Activated CD4-positive, alpha-beta T cell treated with anti-CD3 and anti-CD28 coated beads for 24 hours (primary cell): Measurements from ENCODE around the gene THBS2.
"Not testable (repeated sequence)": the region's sequence is repeated elsewhere in the genome, so short reads cannot be mapped to it uniquely, and the experiment has no call there.

Experiments used
- DNase-seq, 2 donors: peaks; one replicate each; pipeline ENCODE4 v3.0.0-alpha.2; 2020; ENCODE audit warnings: low read depth in 2 of 2

THBS2 gene

DNA sequence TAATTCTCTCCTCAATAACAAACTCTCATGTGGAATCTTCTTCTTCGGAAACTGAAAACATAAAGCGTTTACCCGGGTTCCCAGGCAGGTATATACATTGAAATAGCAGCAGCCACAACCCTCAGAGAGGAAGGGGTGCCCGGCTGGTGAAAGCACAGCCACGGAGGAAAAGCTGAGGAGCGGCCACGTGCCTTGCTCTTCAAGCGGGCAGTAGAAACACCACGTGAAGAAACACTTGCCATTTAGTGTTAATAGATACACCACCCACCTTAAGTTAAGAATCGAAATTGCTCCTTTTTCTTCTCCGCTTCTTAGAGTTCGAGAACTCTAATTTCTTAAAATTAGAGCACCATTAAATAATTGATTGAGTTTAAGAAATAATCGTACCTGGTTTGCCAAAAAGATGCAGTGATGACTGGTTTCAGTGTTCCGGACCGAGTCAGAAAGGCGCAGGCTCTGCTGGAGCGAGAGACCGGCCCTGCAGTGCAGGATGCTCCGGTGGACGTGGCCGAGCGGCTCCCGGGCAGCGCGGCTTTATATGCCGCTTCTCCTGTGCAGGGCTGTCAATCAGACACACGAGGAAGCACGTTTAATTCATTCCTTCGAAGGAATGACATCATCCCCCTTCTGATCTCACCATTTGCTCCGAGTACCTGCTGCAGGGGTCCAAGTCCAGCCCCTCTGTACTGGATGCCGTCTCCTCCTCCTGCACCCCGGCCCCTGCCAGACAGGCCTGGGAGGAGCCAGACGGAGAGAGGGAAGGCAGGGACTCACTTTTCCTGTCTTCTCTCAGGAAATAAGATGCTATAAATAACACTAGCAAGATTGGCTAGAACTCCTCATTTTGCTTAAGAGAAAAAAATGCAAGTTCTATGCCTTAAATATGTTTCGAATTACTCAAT, at the start of gene THBS2:
Gene THBS2 (minus strand): TSS at position 510 of the 902 bp plus-strand sequence. CDS start 3,062 bp downstream, outside the sequence.
- no peak for DNase-seq

DNA sequence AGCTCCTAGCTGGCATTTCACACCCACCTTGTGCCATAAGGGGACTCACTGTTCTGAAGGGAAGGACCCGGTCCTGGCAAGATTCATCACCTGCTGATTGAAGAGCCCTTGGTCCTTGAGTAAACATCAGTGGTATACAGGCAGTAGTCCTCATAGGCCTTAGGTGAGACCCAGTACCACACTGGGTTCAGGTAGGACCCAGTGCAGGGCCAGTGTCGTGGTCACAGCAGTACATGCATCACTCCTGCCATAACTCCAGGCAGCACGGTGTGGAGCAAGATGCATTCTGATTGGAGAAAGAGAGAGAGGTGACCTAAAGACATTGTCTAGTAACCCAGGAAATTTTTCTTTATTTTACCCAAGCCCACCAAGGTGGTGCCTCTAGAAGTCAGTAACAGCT, 49.1 kb upstream of the THBS2 start:
- DNase-seq = no peak

DNA sequence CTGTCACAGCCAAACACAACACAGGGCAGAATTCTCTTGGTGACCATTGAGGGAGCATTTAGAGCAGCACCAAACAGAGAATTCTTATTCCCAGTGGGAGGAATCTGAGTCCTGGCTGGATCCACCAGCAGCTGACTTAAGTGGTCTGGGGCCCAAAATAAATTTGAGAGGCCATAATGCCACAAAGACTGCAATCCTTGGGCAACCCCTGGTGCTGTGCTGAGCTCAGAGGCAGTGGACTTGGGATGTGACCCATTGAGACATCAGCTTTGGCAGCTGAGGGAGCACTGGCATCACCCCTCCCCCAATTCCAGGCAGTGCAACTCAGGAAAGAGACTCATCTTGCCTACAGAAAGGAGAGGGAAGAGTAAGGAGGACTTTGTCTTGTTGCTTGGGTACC, 48.6 kb upstream of the THBS2 start:
- DNase-seq = no peak

DNA sequence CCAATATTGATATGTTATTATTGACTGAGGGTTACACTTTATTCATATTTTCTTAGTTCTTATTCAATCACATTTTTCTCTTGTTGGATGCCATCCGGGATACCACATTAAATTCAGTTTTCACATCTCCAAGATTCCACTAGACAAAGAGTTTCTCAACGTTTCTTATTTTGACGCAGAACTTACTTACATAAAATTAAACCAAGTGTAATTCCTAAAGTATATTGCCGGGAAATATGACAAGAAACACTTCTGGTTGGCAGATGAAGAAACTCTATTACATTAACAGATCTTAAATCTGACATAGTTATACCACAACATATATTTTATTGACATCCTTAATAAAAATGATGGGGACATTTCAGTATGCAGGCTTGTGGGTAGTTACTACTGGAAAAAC, 47.3 kb upstream of the THBS2 start:
- DNase-seq = no peak

DNA sequence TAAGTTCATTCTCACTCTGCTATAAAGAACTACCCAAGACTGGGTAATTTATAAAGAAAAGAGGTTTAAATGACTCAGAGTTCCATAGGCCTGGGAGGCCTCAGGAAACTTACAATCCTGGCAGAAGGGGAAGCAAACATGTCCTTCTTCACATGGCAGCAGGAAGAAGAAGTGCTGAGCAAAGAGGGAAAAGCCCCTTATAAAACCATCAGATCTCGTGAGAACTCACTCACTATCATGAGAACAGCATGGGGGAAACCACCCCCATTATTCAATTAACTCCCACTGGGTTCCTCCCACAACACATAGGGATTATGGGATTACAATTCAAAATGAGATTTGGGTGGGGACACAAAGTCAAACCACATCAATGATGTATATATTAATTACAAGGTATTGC, 45.0 kb upstream of the THBS2 start:
- not testable (repeated sequence) for DNase-seq

DNA sequence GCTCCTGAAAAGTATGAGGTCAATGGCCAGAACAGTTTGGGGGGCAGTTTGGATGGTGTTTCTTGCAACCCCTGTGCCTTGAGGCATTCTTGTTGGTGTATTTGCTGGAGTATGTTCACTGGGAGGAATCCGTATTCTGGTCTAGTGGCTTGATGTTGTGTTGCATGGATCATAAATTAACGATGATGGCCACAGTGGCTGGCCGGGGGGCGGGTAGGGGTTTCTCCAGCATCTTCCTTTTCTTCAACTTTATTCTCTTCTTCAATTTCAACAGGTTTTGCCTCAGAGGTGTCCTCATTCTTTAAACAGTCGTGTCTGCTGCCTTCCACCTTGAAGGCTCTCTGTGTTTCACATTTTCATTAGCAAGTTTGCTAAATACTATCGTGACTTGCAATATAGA, 43.0 kb upstream of the THBS2 start:
- no peak for DNase-seq

DNA sequence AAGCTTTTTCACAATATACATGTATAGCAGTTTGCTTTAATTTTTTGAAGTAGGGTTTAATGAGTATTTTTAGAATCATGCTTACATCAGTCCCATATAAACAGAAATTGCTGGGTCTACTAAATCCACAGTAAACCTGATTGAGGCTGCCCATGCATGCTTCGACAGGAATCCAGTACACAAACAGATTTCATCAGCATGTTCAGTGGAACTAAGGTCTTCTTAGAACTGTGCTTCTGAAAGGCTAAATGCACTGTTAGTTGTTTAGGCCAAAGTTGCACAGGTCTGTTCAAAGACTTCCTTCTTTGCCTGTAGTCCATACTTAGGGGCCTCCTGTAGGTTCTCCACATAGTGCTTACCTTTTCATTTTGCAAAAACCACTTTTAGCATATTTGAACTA, 42.5 kb upstream of the THBS2 start:
- DNase-seq = no peak

DNA sequence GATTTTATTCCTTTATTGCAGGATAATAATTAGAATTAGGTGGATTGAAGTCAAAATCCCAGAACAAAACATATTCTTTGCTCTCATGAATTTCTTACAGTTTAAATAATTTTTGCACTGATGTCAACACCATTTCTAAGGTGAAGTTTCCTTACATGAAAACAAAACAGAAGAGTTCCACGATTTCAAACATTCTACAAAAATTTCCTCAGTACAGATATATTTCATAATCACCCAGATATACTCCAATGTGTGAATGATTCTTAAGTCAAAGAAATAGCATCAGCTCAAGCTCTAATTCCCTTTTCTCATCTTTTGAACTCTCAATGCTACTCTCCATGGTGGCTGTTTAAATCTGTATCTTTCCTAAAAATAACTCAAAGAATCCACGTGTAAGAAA, 39.5 kb upstream of the THBS2 start:
- no peak for DNase-seq

DNA sequence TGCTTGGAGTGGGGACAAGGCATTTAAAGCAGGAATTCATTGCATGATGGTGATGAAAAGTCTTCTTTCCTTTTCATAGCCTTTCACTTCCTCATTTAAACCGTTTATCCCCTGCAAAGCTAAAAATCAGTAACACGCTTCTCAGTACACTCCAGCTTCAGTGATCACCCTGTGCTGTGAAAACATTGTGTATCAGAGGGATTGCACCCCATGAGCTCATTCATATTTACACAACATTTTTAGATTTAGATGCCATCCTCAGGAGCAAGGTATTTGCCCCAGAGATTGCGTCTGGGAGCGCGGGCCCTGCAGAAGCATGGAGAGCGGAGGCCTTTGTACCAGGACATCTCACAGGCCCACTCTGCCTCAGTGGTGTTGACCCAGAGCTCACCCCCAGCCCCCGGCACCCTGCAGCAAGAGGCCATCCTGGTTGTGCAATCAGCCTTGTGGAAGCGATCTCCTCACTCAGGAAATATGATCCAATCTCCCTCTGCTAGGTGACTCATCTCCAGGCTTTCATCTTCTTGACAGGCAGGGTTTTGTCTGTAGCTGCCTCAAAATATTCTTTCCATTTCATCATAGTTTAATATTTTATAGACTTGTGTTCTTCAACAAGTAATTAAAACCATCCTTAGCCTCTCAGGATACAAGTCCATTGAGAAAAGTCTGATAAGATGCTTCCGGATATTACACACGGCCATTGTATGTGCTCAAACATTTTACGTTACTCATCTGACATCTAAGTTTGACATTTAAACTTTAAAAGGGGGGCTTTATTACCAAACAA, 38.9 kb upstream of the THBS2 start:
- DNase-seq = no peak

DNA sequence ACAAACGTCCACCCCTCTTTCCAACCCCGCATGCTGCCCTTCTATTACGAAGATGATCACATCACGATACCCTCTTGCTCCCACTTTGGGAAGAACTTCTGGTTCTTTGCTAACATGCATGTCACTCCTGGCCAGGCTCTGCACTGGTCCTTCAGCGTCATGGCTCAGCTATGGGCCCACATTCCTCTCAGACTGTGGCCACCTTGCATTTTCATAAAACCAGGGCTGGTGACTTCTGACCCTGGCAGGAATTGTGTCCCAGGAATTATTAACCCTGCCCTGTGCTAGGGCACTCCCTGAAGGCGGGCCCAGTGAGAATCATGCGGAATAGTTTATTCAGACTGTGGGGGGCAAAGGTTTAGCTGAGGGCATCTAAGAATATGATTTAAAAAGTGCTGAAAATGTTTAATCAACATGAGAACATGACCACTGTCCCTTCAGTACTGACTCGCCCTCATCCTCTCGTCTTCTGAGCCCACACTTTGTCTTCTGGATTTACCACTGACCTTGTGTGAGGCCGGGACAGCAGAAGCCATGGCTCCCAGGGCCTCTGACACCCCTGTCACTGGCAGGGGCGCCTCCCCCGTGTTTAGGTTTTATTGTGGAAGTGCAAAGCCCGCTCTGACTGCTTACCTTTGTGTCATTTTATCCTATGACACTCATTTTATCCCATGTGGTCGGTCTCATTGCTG, 38.1 kb upstream of the THBS2 start:
- DNase-seq = no peak

DNA sequence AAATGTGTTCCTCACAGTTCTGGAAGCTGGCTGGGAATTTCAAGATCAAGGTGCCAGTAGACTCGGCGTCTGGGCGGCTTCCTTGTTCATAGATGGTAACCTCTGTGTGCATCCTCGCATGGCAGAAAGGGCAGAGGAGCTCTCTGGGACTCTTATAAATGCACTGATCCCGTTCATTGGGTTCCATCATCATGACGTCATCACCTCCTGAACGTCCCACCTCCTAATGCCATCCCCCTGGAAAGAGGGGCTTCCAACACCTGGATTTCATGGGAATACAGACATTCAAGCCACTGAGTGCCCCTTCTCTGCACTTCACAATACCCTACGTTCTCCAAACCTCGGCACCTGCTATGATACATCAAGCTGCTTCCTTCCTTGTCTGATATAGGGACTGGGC, 37.5 kb upstream of the THBS2 start:
- no peak for DNase-seq

DNA sequence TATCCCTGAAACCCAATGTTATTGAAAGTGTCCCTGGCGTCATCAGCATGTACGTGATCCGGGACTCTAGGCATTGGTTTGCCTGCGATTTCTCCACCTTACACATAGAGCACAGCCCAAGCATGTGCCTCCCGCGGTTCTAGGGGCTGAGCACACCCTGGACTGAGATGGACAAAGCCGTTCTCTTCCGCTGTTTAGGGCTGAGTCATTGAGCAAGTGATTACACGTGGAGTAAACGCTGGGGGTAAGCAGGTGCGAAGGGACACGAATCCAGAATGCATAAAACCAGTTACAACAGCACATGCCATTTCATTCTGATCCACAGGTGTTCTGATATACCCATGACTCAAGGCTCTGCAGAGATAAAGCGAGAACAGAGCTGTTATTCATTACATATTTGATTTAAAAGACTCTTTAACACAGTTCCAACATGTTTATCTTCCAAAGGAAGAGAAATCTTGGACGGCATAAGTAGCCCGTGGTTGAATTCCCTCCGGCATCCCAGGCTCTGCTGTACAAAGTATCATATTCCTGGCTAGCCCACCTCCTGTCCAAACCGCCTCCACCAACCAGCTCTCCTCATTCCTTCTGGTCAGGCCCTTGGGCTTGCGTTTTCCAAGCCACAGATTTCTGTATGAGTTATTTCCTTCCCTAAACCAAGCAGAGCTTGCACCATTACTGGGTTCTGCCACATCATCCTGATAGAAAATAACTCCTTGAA, 36.1 kb upstream of the THBS2 start:
- no peak for DNase-seq

DNA sequence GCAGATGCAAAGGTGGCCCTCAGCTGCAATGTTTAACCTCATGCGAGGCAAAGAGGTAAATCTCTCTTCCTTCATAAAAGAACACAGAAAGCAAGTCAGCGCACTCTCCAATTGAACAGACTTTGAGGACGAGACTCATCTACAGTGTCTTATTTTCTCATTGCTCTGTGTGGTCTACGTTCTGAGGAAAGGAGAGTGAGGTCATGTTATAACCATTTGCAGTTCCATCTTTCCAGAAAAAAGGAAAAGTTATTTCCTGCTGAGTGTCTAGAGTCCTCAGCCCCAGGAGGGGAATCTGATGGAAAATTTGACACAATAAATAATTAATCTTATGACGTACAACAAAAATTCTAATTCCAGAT, 35.6 kb upstream of the THBS2 start:
- DNase-seq = no peak

DNA sequence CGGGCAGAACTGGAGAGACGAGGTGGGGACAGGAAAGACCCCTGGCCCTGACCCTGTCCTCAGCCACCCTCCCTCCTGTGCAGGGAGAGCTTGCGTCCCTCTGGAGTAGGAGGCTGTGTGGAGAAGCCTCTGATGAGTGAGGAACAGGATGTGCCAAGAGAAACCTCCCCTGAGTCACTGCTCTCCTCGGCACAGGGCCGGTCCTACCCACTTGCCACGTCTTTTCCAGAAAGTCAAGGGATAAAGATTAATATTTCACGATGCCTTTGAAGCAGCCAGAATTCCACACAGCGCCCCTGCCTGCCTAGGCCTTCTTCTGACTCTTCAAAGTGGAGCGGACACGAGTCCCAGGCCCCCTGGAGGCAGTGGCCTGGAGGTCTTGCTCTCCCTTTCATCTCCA, 34.9 kb upstream of the THBS2 start:
- no peak for DNase-seq

DNA sequence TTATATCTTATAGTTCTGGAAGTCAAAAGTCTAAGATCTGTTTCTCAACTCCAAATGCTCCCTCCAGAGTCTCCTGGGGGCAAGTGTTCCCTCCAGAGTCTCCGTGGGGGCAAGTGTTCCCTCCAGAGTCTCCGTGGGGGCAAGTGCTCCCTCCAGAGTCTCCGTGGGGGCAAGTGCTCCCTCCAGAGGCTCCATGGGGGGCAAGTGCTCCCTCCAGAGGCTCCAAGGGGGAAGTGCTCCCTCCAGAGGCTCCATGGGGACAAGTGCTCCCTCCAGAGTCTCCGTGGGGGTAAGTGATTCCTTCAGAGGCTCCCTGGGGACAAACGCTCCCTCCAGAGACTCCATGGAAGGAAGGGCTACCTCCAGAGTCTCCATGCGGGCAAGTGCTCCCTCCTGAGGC, 34.0 kb upstream of the THBS2 start:
- DNase-seq = no peak

DNA sequence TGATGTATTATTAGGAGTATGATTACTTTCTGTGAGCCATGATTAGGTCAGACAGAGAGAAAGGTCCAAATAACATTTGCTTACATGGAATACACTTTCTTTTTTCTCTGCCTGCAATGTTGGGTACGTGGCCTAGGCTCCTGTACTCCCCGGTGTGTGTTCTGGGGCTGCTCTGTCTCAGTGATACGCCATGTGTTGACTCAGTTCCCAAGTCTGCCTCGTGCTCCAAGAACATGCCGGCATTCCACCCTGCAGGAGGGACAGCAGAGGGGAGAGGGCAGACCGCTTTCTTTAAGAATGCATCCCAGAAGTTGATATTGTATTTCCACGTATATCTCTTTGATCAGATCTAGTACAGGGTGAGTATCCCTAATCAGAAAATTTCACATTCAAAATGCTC, 33.3 kb upstream of the THBS2 start:
- no peak for DNase-seq

DNA sequence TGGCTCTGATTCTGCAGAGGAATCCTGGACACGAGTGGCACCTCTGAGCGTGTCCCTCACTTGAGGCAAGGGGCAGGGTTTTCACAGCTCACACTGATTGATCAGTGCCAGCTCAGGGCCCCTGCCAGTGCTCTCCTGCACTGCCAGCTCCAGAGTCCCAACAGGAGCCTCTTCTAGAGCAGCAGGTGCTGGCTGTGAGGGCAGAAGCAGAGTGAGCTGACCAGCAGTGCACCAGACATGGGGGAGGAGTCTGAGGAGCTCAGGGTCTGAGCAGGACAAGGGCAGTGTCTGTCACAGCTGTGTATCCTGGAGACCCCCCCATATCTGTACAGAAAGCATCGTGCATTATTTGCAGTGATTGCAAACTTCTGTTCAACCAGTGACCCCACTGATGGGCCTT, 31.5 kb upstream of the THBS2 start:
- DNase-seq = no peak

DNA sequence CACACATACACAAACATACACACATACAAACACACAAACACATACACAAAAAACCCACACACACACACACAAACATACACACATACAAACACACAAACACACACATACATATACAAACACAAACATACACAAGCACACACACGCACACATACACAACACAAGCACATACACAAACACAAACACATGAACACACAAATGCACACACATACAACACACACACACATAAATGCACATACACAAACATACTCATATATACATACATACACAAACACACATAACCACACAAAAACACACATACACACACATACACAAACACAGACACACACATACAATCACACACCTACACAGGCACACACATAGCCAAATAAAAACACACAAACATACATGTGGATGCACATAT, 30.3 kb upstream of the THBS2 start:
- no peak for DNase-seq

DNA sequence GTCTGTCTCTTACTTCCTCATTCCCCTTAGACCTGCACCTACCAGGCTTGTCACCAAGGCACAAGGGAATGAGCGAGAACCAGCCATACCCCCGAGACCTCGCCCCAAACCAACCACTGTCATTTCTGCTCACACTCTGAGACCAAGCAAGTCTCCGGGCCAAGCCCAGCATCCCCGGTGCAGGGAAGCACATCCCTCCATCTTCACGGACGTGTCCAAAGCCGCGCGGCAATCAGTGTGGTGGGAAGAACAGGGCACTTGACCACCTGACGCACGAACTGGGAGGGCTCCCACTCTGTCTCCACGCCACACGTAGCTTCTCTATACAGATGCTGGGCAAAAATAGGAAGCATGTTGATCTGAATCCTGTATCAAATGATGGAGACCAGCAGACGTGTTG, 28.4 kb upstream of the THBS2 start:
- no peak for DNase-seq

DNA sequence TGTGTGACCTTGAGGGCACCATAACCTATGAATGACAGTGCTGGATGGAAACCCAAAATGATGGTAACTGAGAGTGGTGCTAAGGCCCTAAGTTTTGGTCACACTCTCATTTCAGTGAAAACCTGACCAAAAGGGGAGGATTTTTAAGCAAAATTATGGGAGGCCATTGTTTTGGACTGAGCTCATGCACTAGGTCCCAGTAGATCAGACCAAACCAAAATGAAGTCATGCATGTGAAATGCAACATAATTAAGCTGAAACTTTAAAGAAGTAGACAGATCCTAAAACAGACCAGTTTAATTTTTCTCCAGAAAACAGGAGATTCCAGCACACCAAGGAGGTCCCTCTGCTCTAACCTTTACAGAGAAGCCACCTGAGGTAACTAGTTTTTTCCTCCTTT, 24.0 kb upstream of the THBS2 start:
- no peak for DNase-seq

DNA sequence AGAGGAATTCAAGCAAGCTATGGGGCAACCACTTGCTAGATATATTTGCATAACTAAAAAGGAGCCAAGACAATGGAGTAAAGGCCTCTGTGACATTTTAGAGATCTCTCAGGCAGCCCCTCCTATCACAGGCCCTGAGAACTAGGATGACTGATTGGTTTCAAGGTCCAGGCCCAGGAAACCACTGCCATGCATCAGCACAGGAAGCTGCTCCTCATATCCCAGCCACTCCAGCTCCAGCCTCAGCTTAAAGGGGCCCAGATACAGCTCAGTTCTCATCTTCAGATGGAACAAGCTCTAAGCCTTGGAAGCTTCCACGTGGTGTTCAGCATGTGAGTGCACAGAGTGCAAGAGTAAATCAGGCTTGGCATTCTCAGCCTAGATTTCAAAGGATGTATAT, 21.1 kb upstream of the THBS2 start:
- DNase-seq = no peak

DNA sequence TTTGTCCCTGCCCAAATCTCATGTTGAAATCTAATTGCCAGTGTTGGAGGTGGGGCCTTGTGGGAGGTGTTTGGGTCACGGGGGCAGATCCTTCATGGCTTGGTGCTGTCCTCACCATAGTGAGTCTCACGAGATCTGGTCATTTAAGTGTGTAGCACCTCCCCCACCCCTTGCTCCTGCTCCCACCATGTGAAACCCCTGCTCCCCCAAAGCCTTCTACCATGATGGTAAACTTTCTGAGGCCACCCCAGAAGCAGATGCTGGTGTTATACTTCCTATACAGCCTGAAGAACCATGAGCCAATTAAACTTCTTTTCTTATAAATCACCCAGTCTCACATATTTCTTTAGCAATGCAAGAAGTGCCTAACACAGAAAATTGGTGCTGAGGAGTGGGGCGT, 19.9 kb upstream of the THBS2 start:
- no peak for DNase-seq
